ENCODE results near the gene HYAL3. TPM values are rescaled to one million over a fixed set of nuclear protein-coding genes. Genes with fewer than 3 reads are reported as not detected.
A peak's percentile ranks its signal among the peaks of the same experiment; 100 is the strongest.

Gene HYAL3
- total and polyA plus RNA-seq, 2 of the 13 experiments (the other 11 are each of a cell fraction or from before 2014, with no cell fraction given) = 5.5 to 10.4 TPM

- TF ChIP-seq ARID4A (CRISPR knock-in tag; IDR thresholded peaks at IDR 0.05; ENCODE audit: borderline replicate concordance) = no peak
These were observed 45.8 kb upstream of the HYAL3 start (continued) for GRCh38 chr3:50345008-50345407.

GRCh38 chr3:50342813-50343633, 43.8 kb upstream of the HYAL3 start:
- Histone ChIP-seq H4K20me1 (ENCODE audit: insufficient read depth, low read length) (0 out of 2 replicates have a peak, but pooled peaks cover 3% of the 10 kb centered on the region), H3K27ac (ENCODE audit: extremely low read length, insufficient read depth, low read length) (no peak overlapping the region), H3K4me2 (ENCODE audit: low read depth, low read length) (peak overlapping the region; percentile 36), H3K4me1 (ENCODE audit: insufficient read depth, low read length) (peaks cover 67% of the 10 kb centered on the region), H3K36me3 (replicated peaks in 1 of 2; ENCODE audit: control insufficient read depth in 1 of 2, insufficient read depth in 2 of 2, low read length in 2 of 2) (peaks cover 0 to 4% of the 10 kb centered on the region in 2 experiments; a peak in 1 of 5 replicates), H3K9ac (ENCODE audit: insufficient read depth, low read depth, low read length) (no peak overlapping the region), H3K9me3 (ENCODE audit: low read length) (no peaks in the 10 kb centered on the region), H3K27me3 (ENCODE audit: control insufficient read depth in 1 of 2, insufficient read depth in 2 of 2, low read length in 2 of 2) (0 out of 5 replicates have a peak, but pooled peaks cover 0 to 1% of the 10 kb centered on the region in 2 experiments), H3K4me3 (replicated peaks in 1 of 3; ENCODE audit: insufficient read depth in 1 of 3, low read depth in 2 of 3, low read length in 3 of 3) (no peak overlapping the region; a peak in 1 of 6 replicates), H2AFZ (ENCODE audit: low read length) (no peak overlapping the region), H3K79me2 (ENCODE audit: insufficient read depth, low read length) (no peaks in the 10 kb centered on the region)
- FAIRE-seq (peak; percentile 42), DNase-seq (ENCODE audit: low spot score) (no peak), ATAC-seq (peak; percentile 79)
- BruUV-seq (replicated peaks) = no TSS peak
- ChIA-PET POLR2A (interaction anchor here (1.0 kb wide), 1 partner anchor 43 kb away, joined by 3 read pairs; no protein-coding TSS in a partner anchor), CTCF (ENCODE audit: low intra/inter-chr PET ratio, low total read pairs) (no interaction called here)
- WGBS (ENCODE audit: low lambda C conversion rate) = 47% methylated on average over 5 of the region's 13 CpGs
- intact Hi-C loops (cut with micrococcal nuclease; ENCODE audit: unreplicated experiment) = loop anchor here (10.0 kb wide), 1 partner anchor 202 kb away; no protein-coding TSS in a partner anchor
- in situ Hi-C loops (cut with HindIII; ENCODE audit: extremely low pct_ligation_motif_present, low pct_unique_long_range_greater_than_20kb) = loop anchor here (10.0 kb wide), 1 partner anchor 202 kb away; no protein-coding TSS in a partner anchor
- TF ChIP-seq HMG20B (CRISPR knock-in tag; conservative IDR thresholded peaks at IDR 0.05) (no peak), ZNF607 (CRISPR knock-in tag; IDR thresholded peaks at IDR 0.05; ENCODE audit: borderline replicate concordance) (no peak), ZKSCAN1 (IDR thresholded peaks at IDR 0.05; ENCODE audit: low read length) (no peak), DMTF1 (CRISPR knock-in tag; IDR thresholded peaks at IDR 0.05) (no peak), ZSCAN20 (CRISPR knock-in tag; IDR thresholded peaks at IDR 0.05; ENCODE audit: borderline replicate concordance) (no peak), ZNF670 (CRISPR knock-in tag; IDR thresholded peaks at IDR 0.05; ENCODE audit: borderline replicate concordance) (no peak), ZNF703 (CRISPR knock-in tag; IDR thresholded peaks at IDR 0.05; ENCODE audit: borderline replicate concordance) (no peak), SP1 (IDR thresholded peaks at IDR 0.05) (no peak), SP1 (CRISPR knock-in tag; IDR thresholded peaks at IDR 0.05) (no peak), ZBTB21 (CRISPR knock-in tag; IDR thresholded peaks at IDR 0.05) (no peak), ZNF777 (CRISPR knock-in tag; IDR thresholded peaks at IDR 0.05) (no peak), STAG1 (CRISPR knock-in tag; IDR thresholded peaks at IDR 0.05) (peak; percentile 34), KLF13 (CRISPR knock-in tag; IDR thresholded peaks at IDR 0.05) (no peak), HNF4G (IDR thresholded peaks at IDR 0.05; ENCODE audit: borderline replicate concordance, low read depth, low read length) (no peak), HNF4G (CRISPR knock-in tag; IDR thresholded peaks at IDR 0.05; ENCODE audit: borderline replicate concordance, low read depth) (no peak)
